AG04450 (cell line): Measurements from ENCODE around the gene SPOP. TPM values are rescaled to one million over a fixed set of nuclear protein-coding genes. Genes with fewer than 3 reads are reported as not detected.

Experiments used
- CTCF ChIA-PET: fragments of 300-600, 350-600 bp; formaldehyde crosslinking; extraction: SDS; loops from one replicate; lab custom pipeline; 2022; ENCODE audit warnings: antibody characterized with exemption, inconsistent platforms; lab: Charles Lee
- POLR2A ChIA-PET: fragments of 350-600 bp; formaldehyde crosslinking; extraction: SDS; loops from one replicate; lab custom pipeline; 2021; ENCODE audit warnings: antibody characterized with exemption, inconsistent platforms; lab: Yijun Ruan, JAX
- DNase-seq: peaks from one replicate; pipeline ENCODE4 v3.0.0-alpha.2; 2011; ENCODE audit warnings: low read depth, low spot score
- H3K27ac ChIP-seq: one replicate; pipeline ENCODE4 v1.5.1; 2012; ENCODE audit warnings: low read depth, low read length, control low read depth
- H3K27me3 ChIP-seq: one replicate; pipeline ENCODE4 v1.6.0; 2012; ENCODE audit warnings: low read length; ENCODE audit not compliant: control insufficient read depth, insufficient read depth
- H3K4me3 ChIP-seq: 2 replicates; pipeline ENCODE4 v1.5.1; 2011; ENCODE audit warnings: mild to moderate bottlenecking, low read depth, low read length, control low read depth
- H3K9me3 ChIP-seq: 2 replicates; pipeline ENCODE4 v1.5.1; 2012; ENCODE audit warnings: low read length; ENCODE audit not compliant: control insufficient read depth, insufficient read depth
- CTCF ChIP-seq: IDR thresholded peaks from 2 replicates; pipeline ENCODE4 v1.5.1; 2011; ENCODE audit warnings: low read depth, low read length, control low read depth, inconsistent platforms
- polyA plus RNA-seq: library from polyadenylated mRNA; depleted of rRNA; stranded (reverse); fragments of >200 nt; gene quantifications from 2 replicates; pipeline ENCODE4 v1.2.3, GENCODE V29; 2011

SPOP gene
- polyA plus RNA-seq, 1 experiment = 51.6 TPM

- DNase-seq = no peak
- peaks cover 36% of the 10 kb centered on the region for H3K27me3 ChIP-seq
- H3K27ac ChIP-seq = no peak within 1 kb of the TSS
- ChIA-PET CTCF (interaction anchor here (0.6 to 1.4 kb wide), 7 partner anchors 10 to 440 kb away, joined by 3 to 6 read pairs (median 3); no protein-coding TSS in a partner anchor), POLR2A (no interaction called here)
- TF ChIP-seq CTCF = peak; percentile 34; the same call in 1 of the 2 replicates
- H3K4me3 ChIP-seq = peak within 1 kb of the TSS; percentile 66
- H3K9me3 ChIP-seq = no peaks in the 10 kb centered on the region; the same call in 1 of the 2 replicates
Observed at GRCh38 chr17:49575679-49576087, 102.2 kb downstream of the SPOP start, which contains the start of gene NXPH3. Gene NXPH3, plus strand, starts transcription at chr17:49575871. Its CDS starts 349 bp downstream, at chr17:49576220.

- H3K27ac ChIP-seq = no peak overlapping the region
- peaks cover 40% of the 10 kb centered on the region for H3K27me3 ChIP-seq
- TF ChIP-seq CTCF = no peak
- no peak overlapping the region for H3K4me3 ChIP-seq
- H3K9me3 ChIP-seq = no peaks in the 10 kb centered on the region; the same call in 1 of the 2 replicates
- CTCF ChIA-PET = interaction anchor here (1.1 to 1.4 kb wide), 4 partner anchors 71 to 121 kb away, joined by 3 to 6 read pairs (median 3); no protein-coding TSS in a partner anchor
- DNase-seq = no peak
- POLR2A ChIA-PET = interaction anchor here (0.5 to 0.6 kb wide), 3 partner anchors 14 to 104 kb away, joined by 3 to 6 read pairs (median 4); no protein-coding TSS in a partner anchor
Observed at GRCh38 chr17:49574945-49575678, 102.8 kb downstream of the SPOP start.

GRCh38 chr17:49574323-49574781 lies 103.5 kb downstream of the SPOP start:
- DNase-seq = no peak
- H3K4me3 ChIP-seq = no peak overlapping the region
- ChIA-PET CTCF (interaction anchor here (1.1 to 1.4 kb wide), 4 partner anchors 72 to 121 kb away, joined by 3 to 6 read pairs (median 3); no protein-coding TSS in a partner anchor), POLR2A (interaction anchor here (0.5 to 0.6 kb wide), 3 partner anchors 15 to 105 kb away, joined by 3 to 6 read pairs (median 4); no protein-coding TSS in a partner anchor)
- H3K27me3 ChIP-seq = peaks cover 41% of the 10 kb centered on the region
- TF ChIP-seq CTCF = no peak
- no peak overlapping the region for H3K27ac ChIP-seq
- no peaks in the 10 kb centered on the region; the same call in 1 of the 2 replicates for H3K9me3 ChIP-seq

GRCh38 chr17:49573510-49574322 lies 104.2 kb downstream of the SPOP start:
- Histone ChIP-seq H3K27ac (no peak overlapping the region), H3K4me3 (no peak overlapping the region), H3K27me3 (peaks cover 41% of the 10 kb centered on the region), H3K9me3 (no peaks in the 10 kb centered on the region)
- ChIA-PET POLR2A (no interaction called here), CTCF (interaction anchor here (0.6 to 5.2 kb wide), 2 partner anchors 122 to 224 kb away, joined by 3 to 99 read pairs; no protein-coding TSS in a partner anchor)
- no peak for DNase-seq
- no peak for TF ChIP-seq CTCF
